ENCODE measurements around the gene LRRFIP2.

DNA sequence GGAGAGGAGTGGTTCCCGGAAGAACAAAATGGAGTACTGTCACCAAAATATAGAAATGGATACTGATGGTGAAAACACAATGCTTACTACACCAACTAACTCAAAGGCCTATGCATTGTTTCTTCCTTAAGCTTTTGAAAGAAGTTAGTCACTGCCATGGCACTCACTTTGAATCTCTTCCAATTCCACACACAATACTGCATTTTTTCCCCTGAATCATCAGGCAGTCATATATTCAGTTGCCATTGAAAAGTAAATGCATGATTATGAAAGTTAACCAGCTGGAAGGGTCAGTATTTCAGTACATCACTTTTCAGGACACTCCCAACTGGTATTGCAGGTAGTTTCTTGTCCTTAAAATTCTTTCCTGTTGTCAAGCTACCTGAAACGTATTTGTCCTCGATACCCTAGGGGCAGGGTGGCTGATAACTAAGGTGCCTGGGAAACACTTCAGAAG lies 9.0 kb upstream of the LRRFIP2 start:
- TF ChIP-seq CTCF (IDR thresholded peaks at IDR 0.05; ENCODE audit: low read length) (no peak), EZH2phosphoT487 (IDR thresholded peaks at IDR 0.05; ENCODE audit: low read length) (no peak)

All from MM.1S (cell line).